ENCODE measurements around the gene ZNF628.

- TF ChIP-seq EZH2 (IDR thresholded peaks at IDR 0.05; ENCODE audit: borderline replicate concordance, low read depth, low read length, poor library complexity, severe bottlenecking) = no peak
- TF ChIP-seq, protein P1, sequence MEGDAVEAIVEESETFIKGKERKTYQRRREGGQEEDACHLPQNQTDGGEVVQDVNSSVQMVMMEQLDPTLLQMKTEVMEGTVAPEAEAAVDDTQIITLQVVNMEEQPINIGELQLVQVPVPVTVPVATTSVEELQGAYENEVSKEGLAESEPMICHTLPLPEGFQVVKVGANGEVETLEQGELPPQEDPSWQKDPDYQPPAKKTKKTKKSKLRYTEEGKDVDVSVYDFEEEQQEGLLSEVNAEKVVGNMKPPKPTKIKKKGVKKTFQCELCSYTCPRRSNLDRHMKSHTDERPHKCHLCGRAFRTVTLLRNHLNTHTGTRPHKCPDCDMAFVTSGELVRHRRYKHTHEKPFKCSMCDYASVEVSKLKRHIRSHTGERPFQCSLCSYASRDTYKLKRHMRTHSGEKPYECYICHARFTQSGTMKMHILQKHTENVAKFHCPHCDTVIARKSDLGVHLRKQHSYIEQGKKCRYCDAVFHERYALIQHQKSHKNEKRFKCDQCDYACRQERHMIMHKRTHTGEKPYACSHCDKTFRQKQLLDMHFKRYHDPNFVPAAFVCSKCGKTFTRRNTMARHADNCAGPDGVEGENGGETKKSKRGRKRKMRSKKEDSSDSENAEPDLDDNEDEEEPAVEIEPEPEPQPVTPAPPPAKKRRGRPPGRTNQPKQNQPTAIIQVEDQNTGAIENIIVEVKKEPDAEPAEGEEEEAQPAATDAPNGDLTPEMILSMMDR (conservative IDR thresholded peaks at IDR 0.05; ENCODE audit: low read depth, low read length) = no peak
These were observed 21.9 kb downstream of the ZNF628 start for GRCh38 chr19:55498246-55498840.

All from A673 (cell line).